ENCODE results near the gene HAUS2. TPM values are rescaled to one million over a fixed set of nuclear protein-coding genes. Genes with fewer than 3 reads are reported as not detected.
"Not testable (repeated sequence)": the region's sequence is repeated elsewhere in the genome, so short reads cannot be mapped to it uniquely, and the experiment has no call there.

HAUS2 gene
- total RNA-seq, 3 donors from 2014 or later (not counting 1 experiment from before 2014, with no cell fraction given) = 24.9 to 26.2 (median 26.1) TPM

DNA sequence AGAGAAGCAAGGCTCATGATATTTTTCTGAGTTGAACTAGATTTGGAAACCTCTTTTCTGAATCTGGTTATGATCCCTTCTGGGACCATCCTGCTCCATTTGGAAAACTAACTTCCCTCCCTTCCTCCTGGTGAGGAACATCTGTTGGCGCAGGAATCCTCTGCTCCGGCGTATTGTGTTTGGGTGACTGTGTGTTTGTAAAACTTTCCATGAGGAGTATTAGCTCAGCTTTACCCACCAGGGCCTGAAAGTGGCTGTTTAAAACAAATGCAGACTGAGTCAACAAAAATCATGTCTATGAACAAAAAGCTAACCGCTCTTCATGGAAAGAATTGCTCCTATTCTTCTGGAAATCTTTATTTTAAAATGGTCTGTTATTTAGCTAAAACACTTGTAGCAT is 44.5 kb downstream of the HAUS2 start:
- Histone ChIP-seq H3K27me3 (ENCODE audit: control insufficient read depth, insufficient read depth, low read length) (no peaks in the 10 kb centered on the region), H3K36me3 (ENCODE audit: control insufficient read depth, insufficient read depth, low read length) (peaks cover 2% of the 10 kb centered on the region), H3K4me3 (ENCODE audit: low read length) (no peak overlapping the region), H3K9me3 (ENCODE audit: control insufficient read depth, insufficient read depth, low read length) (no peaks in the 10 kb centered on the region), H3K27ac (ENCODE audit: low read length) (no peak overlapping the region), H3K4me1 (ENCODE audit: control insufficient read depth, insufficient read depth, low read length) (no peaks in the 10 kb centered on the region)
- H3K4me3 Mint-ChIP-seq = no peak overlapping the region
- no peak overlapping the region for H3K27ac Mint-ChIP-seq
- H3K27me3 Mint-ChIP-seq (ENCODE audit: low read depth in 2 of 2) = no peaks in the 10 kb centered on the region
- no peaks in the 10 kb centered on the region for H3K36me3 Mint-ChIP-seq
- intact Hi-C loops (cut with micrococcal nuclease) = no loop called here
- ATAC-seq (no peak), DNase-seq (no peak)
- no peaks in the 10 kb centered on the region for H3K9me3 Mint-ChIP-seq
- peaks cover 0 to 3% of the 10 kb centered on the region in 2 donors for H3K4me1 Mint-ChIP-seq
- 100% methylated on average over 2 of the region's 4 CpGs for WGBS (ENCODE audit: insufficient coverage)
- no peak for TF ChIP-seq CTCF (IDR thresholded peaks at IDR 0.05)

DNA sequence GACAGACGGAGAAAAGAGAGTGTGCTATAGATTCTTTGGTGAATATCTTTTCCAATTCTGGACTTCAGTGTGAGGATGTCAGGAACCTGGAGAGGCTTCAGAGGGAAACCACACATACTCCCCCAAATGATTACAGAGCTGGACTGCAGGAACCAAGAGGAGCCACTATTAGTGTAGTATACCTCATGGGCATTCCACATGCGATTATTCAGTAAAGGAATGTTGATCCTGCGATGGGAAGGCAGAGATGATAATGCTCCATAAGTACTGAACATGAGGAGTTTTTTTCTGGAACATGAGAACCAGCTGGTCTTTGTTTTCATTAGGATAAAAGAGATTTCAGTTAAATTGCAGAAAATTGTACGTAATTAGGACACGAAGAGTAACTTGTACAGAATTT is 45.5 kb downstream of the HAUS2 start:
- Histone ChIP-seq H3K27me3 (ENCODE audit: control insufficient read depth, insufficient read depth, low read length) (no peaks in the 10 kb centered on the region), H3K4me3 (ENCODE audit: low read length) (no peak overlapping the region), H3K27ac (ENCODE audit: low read length) (no peak overlapping the region), H3K4me1 (ENCODE audit: control insufficient read depth, insufficient read depth, low read length) (no peaks in the 10 kb centered on the region), H3K36me3 (ENCODE audit: control insufficient read depth, insufficient read depth, low read length) (no peaks in the 10 kb centered on the region), H3K9me3 (ENCODE audit: control insufficient read depth, insufficient read depth, low read length) (no peaks in the 10 kb centered on the region)
- Mint-ChIP-seq H3K27ac (no peak overlapping the region), H3K4me3 (no peak overlapping the region), H3K27me3 (ENCODE audit: low read depth in 2 of 2) (no peaks in the 10 kb centered on the region), H3K36me3 (no peaks in the 10 kb centered on the region), H3K4me1 (no peaks in the 10 kb centered on the region), H3K9me3 (no peaks in the 10 kb centered on the region)
- no peak for DNase-seq
- 97% methylated on average over 4 of the region's 5 CpGs for WGBS (ENCODE audit: insufficient coverage)
- ATAC-seq = no peak
- no peak for TF ChIP-seq CTCF (IDR thresholded peaks at IDR 0.05)
- intact Hi-C loops (cut with micrococcal nuclease) = no loop called here

GRCh38 chr15:42595626-42596240 is 47.1 kb downstream of the HAUS2 start:
- H3K27me3 Mint-ChIP-seq (ENCODE audit: low read depth in 2 of 2) = no peaks in the 10 kb centered on the region
- intact Hi-C loops (cut with micrococcal nuclease) = no loop called here
- H3K27ac ChIP-seq (ENCODE audit: low read length) = no peak overlapping the region
- no peaks in the 10 kb centered on the region for H3K27me3 ChIP-seq (ENCODE audit: control insufficient read depth, insufficient read depth, low read length)
- H3K36me3 ChIP-seq (ENCODE audit: control insufficient read depth, insufficient read depth, low read length) = no peaks in the 10 kb centered on the region
- no peaks in the 10 kb centered on the region for H3K4me1 ChIP-seq (ENCODE audit: control insufficient read depth, insufficient read depth, low read length)
- peaks cover 0 to 4% of the 10 kb centered on the region in 2 donors for H3K4me1 Mint-ChIP-seq
- H3K9me3 Mint-ChIP-seq = no peaks in the 10 kb centered on the region
- no peaks in the 10 kb centered on the region for H3K9me3 ChIP-seq (ENCODE audit: control insufficient read depth, insufficient read depth, low read length)
- H3K4me3 ChIP-seq (ENCODE audit: low read length) = no peak overlapping the region
- ATAC-seq (no peak), DNase-seq (no peak)
- no peak for TF ChIP-seq CTCF (IDR thresholded peaks at IDR 0.05)
- H3K36me3 Mint-ChIP-seq = no peaks in the 10 kb centered on the region
- 49% methylated on average over 4 of the region's 4 CpGs for WGBS (ENCODE audit: insufficient coverage)
- H3K4me3 Mint-ChIP-seq = no peak overlapping the region
- H3K27ac Mint-ChIP-seq = no peak overlapping the region

- H3K36me3 ChIP-seq (ENCODE audit: control insufficient read depth, insufficient read depth, low read length); H3K27me3 Mint-ChIP-seq (ENCODE audit: low read depth in 2 of 2); H3K27me3 ChIP-seq (ENCODE audit: control insufficient read depth, insufficient read depth, low read length); H3K4me3 Mint-ChIP-seq; H3K9me3 Mint-ChIP-seq; H3K4me3 ChIP-seq (ENCODE audit: low read length); H3K27ac ChIP-seq (ENCODE audit: low read length); H3K27ac Mint-ChIP-seq; ATAC-seq; H3K9me3 ChIP-seq (ENCODE audit: control insufficient read depth, insufficient read depth, low read length); H3K36me3 Mint-ChIP-seq; intact Hi-C loops (cut with micrococcal nuclease); DNase-seq: not testable (repeated sequence)
- H3K4me1 Mint-ChIP-seq = peaks cover 27 to 35% of the 10 kb centered on the region in 2 donors
- H3K4me1 ChIP-seq (ENCODE audit: control insufficient read depth, insufficient read depth, low read length) = peaks cover 15% of the 10 kb centered on the region
- 98% methylated on average over 25 of the region's 30 CpGs for WGBS (ENCODE audit: insufficient coverage)
Measured at GRCh38 chr15:42601316-42601715, 52.7 kb downstream of the HAUS2 start.
